Stimulated activated naive B cell treated with anti-CD40 and anti-IgM and Interleukin-4, amounts not matched to agents 10 μg/mL and 1 μg/mL and 100 μg/mL, for 72 hours (primary cell): ENCODE results near the gene CHST13.

ENCODE experiments used
- ATAC-seq, 2 donors: fragments of 150-1000 bp; cut with Tn5 transposase; replicated peaks; 2 replicates each; pipeline ENCODE4 v1.10.0; 2021; ENCODE audit warnings: moderate library complexity in 1 of 2
- DNase-seq: peaks from one replicate; pipeline ENCODE4 v3.0.0; 2021
- H3K27ac Mint-ChIP-seq: one replicate; pipeline ENCODE4 v1.8.0; 2022; ENCODE audit warnings: mild to moderate bottlenecking, mixed read lengths
- H3K27me3 Mint-ChIP-seq, 2 donors: one replicate each; pipeline ENCODE4 v1.8.0; 2022; ENCODE audit warnings: mixed read lengths in 2 of 2
- H3K36me3 Mint-ChIP-seq, 2 donors: one replicate each; pipeline ENCODE4 v1.8.0; 2022; ENCODE audit warnings: mixed read lengths in 2 of 2, mild to moderate bottlenecking in 1 of 2
- H3K4me1 Mint-ChIP-seq, 2 donors: one replicate each; pipeline ENCODE4 v1.8.0; 2022; ENCODE audit warnings: mixed read lengths in 2 of 2, mild to moderate bottlenecking in 1 of 2
- H3K4me3 Mint-ChIP-seq, 2 donors: one replicate each; pipeline ENCODE4 v1.8.0; 2022; ENCODE audit warnings: mild to moderate bottlenecking in 2 of 2, mixed read lengths in 2 of 2, moderate library complexity in 1 of 2
- H3K9me3 Mint-ChIP-seq, 2 donors: one replicate each; pipeline ENCODE4 v1.8.0; 2022; ENCODE audit warnings: mixed read lengths in 2 of 2, mild to moderate bottlenecking in 1 of 2

Gene CHST13

DNA sequence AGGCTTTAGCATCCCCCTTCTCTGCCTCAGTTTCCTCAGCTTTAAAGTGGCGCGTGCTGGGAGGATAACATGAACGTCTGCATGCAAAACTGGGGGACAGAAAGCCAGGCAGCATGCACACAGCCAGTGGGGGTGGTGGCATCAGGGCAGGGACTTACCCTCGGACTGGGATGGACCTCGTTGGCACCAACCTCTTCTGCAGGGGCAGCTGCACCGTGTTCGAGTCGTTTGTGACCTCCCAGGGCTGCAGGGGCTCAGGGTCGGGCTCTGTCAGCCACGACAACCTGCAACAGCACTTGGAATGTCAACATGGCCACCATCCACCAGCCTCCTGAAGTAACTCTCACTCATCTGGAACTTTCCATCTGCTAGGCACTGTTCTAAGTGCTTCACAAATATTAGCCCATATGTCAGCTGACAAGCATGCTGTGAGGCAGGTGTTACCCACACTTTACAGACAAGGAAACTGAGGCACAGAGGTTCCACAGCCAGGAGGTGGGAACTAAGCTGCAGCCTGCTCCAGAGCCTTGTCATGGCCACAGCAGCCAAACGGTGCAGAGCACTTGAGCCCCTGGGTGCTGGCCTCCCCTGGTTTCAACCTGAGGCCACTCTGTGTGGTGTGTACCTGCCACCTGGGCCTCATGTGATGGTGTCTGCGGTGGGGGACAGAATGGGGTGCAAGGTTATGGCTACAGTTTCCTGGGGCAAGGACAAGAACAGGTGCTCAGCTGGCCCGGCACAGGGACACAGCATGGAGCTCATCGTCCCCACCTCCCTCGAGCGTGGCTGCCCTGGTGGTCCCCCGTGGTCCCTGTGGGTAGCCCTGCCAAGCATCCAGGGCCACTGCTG, 28.1 kb downstream of the CHST13 start:
- Mint-ChIP-seq H3K4me3 (no peak overlapping the region), H3K36me3 (no peaks in the 10 kb centered on the region), H3K9me3 (no peaks in the 10 kb centered on the region), H3K27me3 (peaks cover 11 to 17% of the 10 kb centered on the region in 2 donors), H3K27ac (no peak overlapping the region), H3K4me1 (no peaks in the 10 kb centered on the region)
- no peak for DNase-seq
- no peak for ATAC-seq

DNA sequence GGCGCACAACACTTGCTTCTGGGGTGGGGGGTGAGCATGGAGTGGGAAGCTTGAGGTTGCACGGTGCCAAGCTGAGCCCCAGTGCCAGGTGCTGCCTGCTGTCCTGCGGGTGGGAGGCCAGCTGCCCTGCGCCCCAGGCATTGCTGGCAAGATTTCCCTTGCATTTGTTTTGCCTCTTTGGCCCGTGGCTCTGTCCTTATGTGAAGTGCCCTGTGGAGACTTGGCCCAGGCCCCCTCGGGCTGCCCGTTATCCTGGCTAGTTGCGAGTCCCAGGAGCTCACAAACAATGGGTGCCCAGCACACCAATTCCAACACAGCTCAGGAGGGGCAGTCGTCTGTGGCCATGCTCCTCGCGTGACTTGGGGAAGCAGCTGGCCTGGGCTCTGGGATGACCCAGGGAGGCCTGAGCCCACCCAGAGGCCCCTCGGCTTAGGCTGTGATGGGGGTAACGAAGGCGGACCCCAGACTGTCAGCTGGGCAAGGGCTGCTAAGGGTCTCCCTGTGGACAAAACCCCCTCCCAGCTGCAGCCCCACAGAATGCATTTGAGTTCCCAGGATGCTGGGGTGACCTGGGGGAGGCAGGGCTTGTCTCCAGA, 28.8 kb downstream of the CHST13 start:
- Mint-ChIP-seq H3K4me1 (no peaks in the 10 kb centered on the region), H3K9me3 (no peaks in the 10 kb centered on the region), H3K27ac (no peak overlapping the region), H3K4me3 (no peak overlapping the region), H3K27me3 (peaks cover 11 to 17% of the 10 kb centered on the region in 2 donors), H3K36me3 (no peaks in the 10 kb centered on the region)
- ATAC-seq (no peak), DNase-seq (no peak)

DNA sequence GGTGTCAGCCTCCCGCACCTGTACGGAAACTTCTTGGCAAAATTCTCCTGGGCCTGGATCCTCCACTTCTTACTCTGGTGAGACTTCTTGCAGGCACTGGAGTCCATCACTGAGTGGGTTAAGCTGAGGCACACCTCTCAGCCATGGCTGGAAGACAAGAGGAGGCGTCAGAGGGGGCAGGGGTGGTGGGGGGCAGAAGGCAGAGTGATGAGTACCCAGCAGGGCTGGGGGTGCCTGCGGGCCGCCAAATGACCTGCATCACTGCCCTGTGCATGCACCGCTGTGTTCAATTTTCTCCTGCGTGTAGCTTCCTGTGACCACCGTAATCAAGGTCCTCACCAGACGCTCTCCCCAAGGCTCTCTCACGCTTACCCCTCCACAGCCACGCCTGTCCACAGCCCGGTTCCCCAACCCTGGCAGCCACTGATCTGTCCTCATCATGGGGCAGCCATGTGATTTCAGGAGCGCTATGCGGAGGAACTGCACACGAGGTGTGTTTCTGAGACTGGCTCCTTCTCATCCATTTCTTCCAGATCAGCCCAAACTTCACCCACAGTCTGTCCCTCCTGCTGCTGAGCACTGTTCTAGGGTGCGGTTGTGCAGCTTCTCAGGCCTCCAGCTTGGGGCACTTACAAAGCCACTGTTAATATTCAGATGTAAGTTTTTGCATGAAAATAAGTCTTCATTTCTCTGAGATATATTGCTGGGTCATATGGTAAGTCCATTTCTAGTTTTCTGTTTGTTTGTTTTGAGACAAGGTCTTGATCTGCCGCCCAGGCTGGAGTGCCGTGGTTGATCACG, 29.5 kb downstream of the CHST13 start:
- Mint-ChIP-seq H3K4me3 (no peak overlapping the region), H3K27ac (no peak overlapping the region), H3K36me3 (no peaks in the 10 kb centered on the region), H3K9me3 (no peaks in the 10 kb centered on the region), H3K27me3 (peaks cover 11 to 17% of the 10 kb centered on the region in 2 donors), H3K4me1 (no peaks in the 10 kb centered on the region)
- DNase-seq: no peak
- no peak for ATAC-seq

DNA sequence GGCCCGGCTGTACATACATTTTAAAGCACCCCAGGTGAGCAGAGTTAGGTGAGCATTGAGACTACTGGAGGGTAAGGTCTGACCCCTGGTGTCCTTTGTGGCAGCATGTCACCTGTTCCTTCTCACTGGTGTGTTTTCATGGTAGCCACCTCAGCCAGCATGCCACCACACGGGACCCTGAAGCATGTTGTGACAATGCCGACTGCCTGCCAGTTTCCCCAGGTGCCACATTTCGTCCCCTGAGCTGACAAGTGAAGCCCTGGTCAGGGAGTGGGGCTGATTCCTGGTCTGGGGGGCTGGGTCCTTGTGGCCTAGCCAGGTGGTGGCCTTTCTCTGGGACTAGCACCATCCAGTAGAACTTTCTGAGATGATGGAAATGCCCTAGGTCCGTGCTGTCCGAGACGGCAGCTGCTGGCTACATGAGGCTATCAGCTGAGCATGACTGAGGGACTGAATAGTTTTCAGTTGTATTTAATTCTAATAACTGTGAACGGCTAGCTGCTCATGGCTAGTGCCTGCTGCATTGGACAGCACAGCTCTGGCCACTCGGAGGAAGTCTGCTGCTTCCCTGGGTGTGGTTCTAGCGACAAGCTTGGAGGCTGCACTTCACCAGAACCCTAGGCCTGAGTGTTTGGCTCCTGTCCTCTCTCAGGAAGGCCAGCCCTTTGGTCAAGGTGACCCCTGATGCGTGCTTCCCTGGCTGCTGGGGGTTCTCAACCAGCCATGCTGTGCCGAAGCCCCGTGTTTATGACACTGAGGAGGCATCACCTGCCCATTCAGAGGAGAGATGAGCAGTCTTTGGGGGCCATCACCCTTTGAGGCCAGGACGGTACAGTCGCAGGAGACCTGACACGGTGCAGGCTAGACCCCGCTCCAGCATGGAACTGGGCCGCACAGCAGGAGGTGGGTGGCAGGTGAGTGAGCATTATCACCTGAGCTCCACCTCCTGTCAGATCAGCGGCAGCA, 30.9 kb downstream of the CHST13 start:
- Mint-ChIP-seq H3K4me3 (no peak overlapping the region), H3K9me3 (no peaks in the 10 kb centered on the region), H3K36me3 (no peaks in the 10 kb centered on the region), H3K4me1 (no peaks in the 10 kb centered on the region), H3K27ac (no peak overlapping the region), H3K27me3 (peaks cover 11 to 15% of the 10 kb centered on the region in 2 donors)
- ATAC-seq (no peak), DNase-seq (no peak)

DNA sequence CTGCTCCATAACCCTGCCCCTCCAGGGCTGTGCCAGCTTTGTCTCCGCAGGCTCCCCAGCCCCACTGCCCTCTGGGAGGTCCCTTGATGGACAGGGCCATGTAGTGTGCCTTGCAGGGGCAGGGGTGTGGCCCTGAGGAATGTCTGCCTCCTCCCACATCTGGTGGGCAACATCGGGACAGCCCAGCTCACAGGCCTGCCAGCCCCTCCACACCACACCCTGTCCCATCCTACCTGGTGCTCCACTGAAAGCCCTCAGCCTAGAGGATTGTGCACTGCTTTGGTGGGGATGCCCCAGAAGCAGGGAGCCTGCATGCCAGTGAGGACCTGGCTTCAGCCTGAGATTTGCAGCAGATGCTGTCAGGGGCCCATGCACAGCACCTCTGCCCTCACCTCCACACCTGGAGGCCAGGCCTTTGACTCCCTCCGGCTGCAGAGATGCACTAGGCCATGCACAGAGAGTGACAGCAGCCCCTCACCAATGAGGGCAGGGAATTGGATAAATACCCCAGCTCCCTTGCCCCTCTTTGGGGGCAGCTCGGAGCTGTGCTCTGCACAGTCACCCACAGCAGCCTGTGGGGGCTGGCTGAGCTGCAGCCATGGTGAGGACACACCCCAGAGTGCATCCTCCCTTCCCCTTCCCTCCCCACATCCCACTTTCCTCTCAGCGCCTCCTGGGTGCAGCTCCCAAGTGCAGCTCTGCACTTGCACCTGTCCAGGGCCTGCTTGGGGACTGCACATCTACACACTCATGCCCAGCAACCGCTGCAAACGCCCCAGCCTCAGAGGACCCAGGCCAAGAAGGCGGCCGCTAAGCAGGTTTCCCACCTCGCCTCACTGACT, 32.1 kb downstream of the CHST13 start:
- H3K27ac Mint-ChIP-seq: no peak overlapping the region
- no peak overlapping the region for H3K4me3 Mint-ChIP-seq
- no peak for DNase-seq
- H3K9me3 Mint-ChIP-seq: no peaks in the 10 kb centered on the region
- H3K27me3 Mint-ChIP-seq: peaks cover 2 to 3% of the 10 kb centered on the region in 2 donors
- no peak for ATAC-seq
- no peaks in the 10 kb centered on the region for H3K4me1 Mint-ChIP-seq
- no peaks in the 10 kb centered on the region for H3K36me3 Mint-ChIP-seq

DNA sequence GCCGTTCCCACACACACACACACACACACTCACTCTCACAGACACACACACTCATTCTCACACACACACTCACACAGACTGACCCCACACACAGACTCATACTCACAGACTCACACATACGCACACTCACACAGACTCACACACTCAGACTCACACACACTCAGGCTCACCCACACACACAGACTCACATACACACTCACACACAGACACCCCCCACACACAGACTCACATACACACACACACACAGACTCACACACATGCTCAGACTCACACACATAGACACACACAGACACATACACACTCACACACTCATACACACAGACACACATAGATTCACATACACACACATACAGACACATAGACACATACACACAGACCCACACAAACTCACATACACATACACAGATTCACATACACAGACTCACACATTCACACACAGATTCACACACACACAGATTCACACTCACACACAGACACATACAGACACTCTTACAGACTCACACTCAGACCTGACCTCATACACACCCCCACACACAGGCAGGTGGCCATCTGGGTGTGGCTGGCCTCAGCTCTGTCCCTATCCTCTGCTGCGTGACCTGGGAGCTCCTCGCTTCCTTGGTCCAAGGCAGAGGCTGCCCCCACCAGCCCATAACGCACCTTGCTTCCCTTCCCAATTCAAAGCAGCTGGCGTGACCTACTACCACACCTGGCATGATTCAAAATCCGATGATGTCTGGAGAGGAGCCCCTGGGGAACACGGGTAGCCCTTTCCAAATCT, 32.9 kb downstream of the CHST13 start:
- H3K9me3 Mint-ChIP-seq: peaks cover 2 to 4% of the 10 kb centered on the region in 2 donors
- H3K27me3 Mint-ChIP-seq: peaks cover 0 to 5% of the 10 kb centered on the region in 2 donors
- H3K36me3 Mint-ChIP-seq: no peaks in the 10 kb centered on the region
- no peaks in the 10 kb centered on the region for H3K4me1 Mint-ChIP-seq
- no peak overlapping the region for H3K27ac Mint-ChIP-seq
- DNase-seq: no peak
- no peak overlapping the region for H3K4me3 Mint-ChIP-seq
- ATAC-seq: no peak

DNA sequence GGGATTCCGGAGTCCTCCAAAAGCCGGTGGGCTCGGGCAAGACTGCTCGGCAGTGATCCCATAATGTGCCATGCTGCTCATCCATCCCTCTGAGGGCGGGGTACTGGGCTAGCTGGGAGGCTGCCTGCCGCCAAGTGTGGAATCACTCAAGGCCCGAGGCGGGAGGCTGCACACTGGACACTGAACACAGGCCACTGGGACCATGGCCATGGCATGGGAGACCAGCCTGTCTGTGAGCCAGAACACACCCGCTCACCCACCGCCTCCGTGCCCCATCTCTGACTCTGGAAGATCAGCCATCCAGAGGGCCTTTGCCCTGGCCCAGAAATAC, 33.4 kb downstream of the CHST13 start:
- ATAC-seq: no peak
- H3K36me3 Mint-ChIP-seq: no peaks in the 10 kb centered on the region
- no peaks in the 10 kb centered on the region for H3K4me1 Mint-ChIP-seq
- no peak for DNase-seq
- no peak overlapping the region for H3K4me3 Mint-ChIP-seq
- peaks cover 2 to 8% of the 10 kb centered on the region in 2 donors for H3K9me3 Mint-ChIP-seq
- H3K27me3 Mint-ChIP-seq: peaks cover 0 to 5% of the 10 kb centered on the region in 2 donors
- H3K27ac Mint-ChIP-seq: no peak overlapping the region

DNA sequence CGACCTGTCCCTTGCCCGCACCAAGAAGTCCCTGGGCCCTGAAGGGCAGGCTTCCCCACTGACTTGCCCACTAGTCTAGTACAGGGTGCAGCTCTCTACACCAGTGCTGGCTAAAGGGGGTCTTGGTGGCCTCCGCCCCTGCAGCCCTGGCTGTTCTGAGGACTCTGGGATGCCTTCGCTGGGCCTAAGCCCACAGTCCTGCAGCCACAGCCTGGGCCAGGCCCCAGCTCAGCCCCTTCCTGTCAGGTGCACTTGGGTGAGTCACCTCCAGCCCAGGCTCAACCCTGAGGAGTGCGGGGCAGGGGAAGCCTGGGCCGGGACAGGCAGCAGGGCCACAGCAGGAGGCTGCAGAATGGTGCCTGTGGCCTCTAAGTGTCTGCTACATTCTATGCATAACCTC, 33.8 kb downstream of the CHST13 start:
- H3K9me3 Mint-ChIP-seq: peaks cover 5 to 9% of the 10 kb centered on the region in 2 donors
- ATAC-seq (no peak), DNase-seq (no peak)
- H3K36me3 Mint-ChIP-seq: no peaks in the 10 kb centered on the region
- no peaks in the 10 kb centered on the region for H3K4me1 Mint-ChIP-seq
- H3K27me3 Mint-ChIP-seq: peaks cover 0 to 7% of the 10 kb centered on the region in 2 donors
- no peak overlapping the region for H3K4me3 Mint-ChIP-seq
- no peak overlapping the region for H3K27ac Mint-ChIP-seq

DNA sequence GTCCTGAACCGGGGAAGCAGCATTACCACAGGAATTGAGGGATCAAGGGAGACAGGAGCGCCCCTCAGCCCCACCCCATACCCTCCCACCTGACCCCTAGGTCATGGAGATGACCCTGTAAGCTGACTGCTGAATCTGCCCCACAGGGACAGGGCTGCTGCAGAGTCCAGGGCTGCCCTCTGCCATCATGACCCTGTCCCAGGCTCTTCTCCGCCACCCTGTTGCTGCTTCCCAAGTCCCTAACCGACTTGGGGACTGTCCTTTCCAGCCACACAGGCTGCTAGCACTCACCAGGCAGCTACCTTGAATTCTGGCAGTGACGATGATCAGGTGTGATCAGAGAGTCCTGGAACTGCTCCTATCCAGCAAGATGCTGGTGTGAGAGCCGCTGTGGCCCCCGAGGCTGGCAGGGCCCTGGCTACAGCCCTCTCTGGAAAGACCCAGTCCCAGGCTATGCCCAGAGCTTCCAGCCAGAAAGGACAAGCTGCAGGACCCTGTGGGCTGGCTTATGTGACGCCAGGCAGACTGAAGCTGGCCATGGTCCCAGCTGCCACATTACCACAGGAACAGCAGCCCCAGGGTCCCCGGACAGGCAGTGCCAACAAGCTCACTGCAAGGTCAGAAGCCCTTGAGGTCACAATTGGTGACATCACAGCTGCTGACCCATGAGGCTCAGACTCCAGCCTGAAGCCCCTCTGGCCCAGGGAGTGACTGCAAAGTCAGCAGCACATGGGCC, 34.5 kb downstream of the CHST13 start, which contains the start of gene C3orf22:
TSS of gene C3orf22 (minus strand) at position 597 of the 736 bp plus-strand sequence. CDS start 5,542 bp downstream, outside the sequence.
- DNase-seq (no peak), ATAC-seq (no peak)
- H3K27ac Mint-ChIP-seq: no peak within 1 kb of the TSS
- H3K4me3 Mint-ChIP-seq: no peak within 1 kb of the TSS
- no peaks in the 10 kb centered on the region for H3K36me3 Mint-ChIP-seq
- peaks cover 7 to 16% of the 10 kb centered on the region in 2 donors for H3K9me3 Mint-ChIP-seq
- peaks cover 0 to 15% of the 10 kb centered on the region in 2 donors for H3K27me3 Mint-ChIP-seq
- no peaks in the 10 kb centered on the region for H3K4me1 Mint-ChIP-seq

DNA sequence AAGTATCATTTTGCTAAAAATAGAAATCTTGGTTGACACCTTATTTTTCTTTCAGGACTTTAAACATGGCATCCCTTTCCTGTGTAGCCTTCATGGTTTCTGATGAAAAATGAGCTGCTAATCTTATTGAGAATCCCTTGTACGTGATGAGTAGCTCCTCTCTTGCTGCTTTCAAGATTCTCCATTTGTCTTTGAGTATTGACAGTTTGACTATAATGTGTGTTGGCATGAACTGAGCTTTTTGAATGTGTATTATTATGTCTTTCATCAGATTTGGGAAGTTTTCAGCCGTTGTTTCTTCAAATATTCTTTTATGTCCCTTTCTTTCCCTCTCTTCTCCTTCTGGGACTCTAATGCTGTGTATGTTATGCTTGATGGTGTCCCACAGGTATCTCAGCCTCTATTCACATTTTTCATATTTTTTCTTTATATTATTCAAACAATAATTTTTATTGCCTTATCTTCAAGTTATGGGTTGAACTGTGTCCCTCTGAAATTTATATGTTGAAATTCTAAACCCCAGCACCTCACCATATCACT, 38.9 kb downstream of the CHST13 start:
- no peak overlapping the region for H3K27ac Mint-ChIP-seq

DNA sequence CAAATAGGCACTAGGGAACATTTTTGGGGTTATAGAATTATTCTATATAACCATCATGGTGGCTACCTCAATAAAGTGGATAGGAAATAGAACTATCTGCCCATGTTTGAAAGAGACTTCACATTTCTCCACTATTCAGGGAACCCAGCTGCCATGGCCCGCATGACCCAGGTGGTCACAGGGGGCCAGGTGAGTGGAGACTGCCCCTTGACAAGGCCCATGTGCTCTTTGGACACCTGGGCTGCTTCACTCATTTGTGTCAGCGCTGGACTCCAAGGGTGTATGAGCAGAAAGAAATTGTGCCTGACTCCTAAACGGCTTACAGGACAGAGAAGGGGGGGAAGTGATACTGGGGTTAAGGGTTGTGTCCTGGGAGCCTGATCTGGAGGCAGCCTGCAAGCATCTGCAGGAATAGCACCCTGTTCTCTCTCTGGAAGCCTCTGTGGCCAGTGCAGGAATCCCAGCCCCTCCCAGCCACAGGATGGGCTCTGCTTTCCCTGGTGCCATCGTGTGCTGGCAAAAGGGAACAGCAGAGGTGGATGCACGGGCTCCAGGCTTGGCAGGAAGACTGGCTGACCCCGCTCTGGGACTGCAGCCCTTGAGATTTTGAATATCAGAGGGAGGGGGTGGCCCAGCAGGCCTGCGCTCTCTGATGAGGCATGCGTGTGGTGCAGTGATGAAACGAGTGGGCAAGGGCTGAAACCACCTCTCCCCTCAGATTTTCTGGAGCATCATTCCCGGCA, 43.9 kb downstream of the CHST13 start:
- Mint-ChIP-seq H3K4me1 (no peaks in the 10 kb centered on the region), H3K4me3 (no peak overlapping the region), H3K27me3 (peaks cover 4 to 15% of the 10 kb centered on the region in 2 donors), H3K36me3 (no peaks in the 10 kb centered on the region), H3K27ac (no peak overlapping the region), H3K9me3 (peaks cover under 1 to 6% of the 10 kb centered on the region in 2 donors)
- DNase-seq: no peak
- no peak for ATAC-seq

More for the DNA sequence above, 38.9 kb downstream of the CHST13 start:
- DNase-seq (no peak), ATAC-seq (no peak)
- H3K27me3 Mint-ChIP-seq: peaks cover 4 to 23% of the 10 kb centered on the region in 2 donors
- H3K36me3 Mint-ChIP-seq: no peaks in the 10 kb centered on the region
- H3K9me3 Mint-ChIP-seq: peaks cover 7 to 16% of the 10 kb centered on the region in 2 donors
- H3K4me1 Mint-ChIP-seq: no peaks in the 10 kb centered on the region
- H3K4me3 Mint-ChIP-seq: no peak overlapping the region
